ENCODE measurements around the gene CELF1. TPM values are rescaled to one million over a fixed set of nuclear protein-coding genes. Genes with fewer than 3 reads are reported as not detected.

The CELF1 gene
- total and polyA plus RNA-seq, 2 of the 13 experiments (the other 11 are each of a cell fraction or from before 2014, with no cell fraction given): 69.0 to 80.1 TPM

- TF ChIP-seq RERE (CRISPR knock-in tag; IDR thresholded peaks at IDR 0.05; ENCODE audit: low read depth) (no peak), SP1 (IDR thresholded peaks at IDR 0.05) (no peak), SP1 (CRISPR knock-in tag; IDR thresholded peaks at IDR 0.05) (no peak), BHLHE40 (IDR thresholded peaks at IDR 0.05; ENCODE audit: low read length) (peak; percentile 27; the same call in 1 of the 2 replicates), ZGPAT (CRISPR knock-in tag; IDR thresholded peaks at IDR 0.05) (peak; percentile 42; the same call in 1 of the 2 replicates), MED8 (CRISPR knock-in tag; IDR thresholded peaks at IDR 0.05; ENCODE audit: insufficient replicate concordance) (no peak), ZNF138 (CRISPR knock-in tag; IDR thresholded peaks at IDR 0.05; ENCODE audit: low read depth) (peak; percentile 84), TSC22D2 (CRISPR knock-in tag; IDR thresholded peaks at IDR 0.05; ENCODE audit: borderline replicate concordance) (no peak; the same call in 1 of the 2 replicates), RCOR2 (CRISPR knock-in tag; IDR thresholded peaks at IDR 0.05) (no peak), NFIC (IDR thresholded peaks at IDR 0.05; ENCODE audit: low read length) (no peak), ZNF326 (CRISPR knock-in tag; IDR thresholded peaks at IDR 0.05; ENCODE audit: borderline replicate concordance) (no peak), MIER3 (CRISPR knock-in tag; IDR thresholded peaks at IDR 0.05; ENCODE audit: borderline replicate concordance) (no peak)
- TF ChIP-seq, protein P1, sequence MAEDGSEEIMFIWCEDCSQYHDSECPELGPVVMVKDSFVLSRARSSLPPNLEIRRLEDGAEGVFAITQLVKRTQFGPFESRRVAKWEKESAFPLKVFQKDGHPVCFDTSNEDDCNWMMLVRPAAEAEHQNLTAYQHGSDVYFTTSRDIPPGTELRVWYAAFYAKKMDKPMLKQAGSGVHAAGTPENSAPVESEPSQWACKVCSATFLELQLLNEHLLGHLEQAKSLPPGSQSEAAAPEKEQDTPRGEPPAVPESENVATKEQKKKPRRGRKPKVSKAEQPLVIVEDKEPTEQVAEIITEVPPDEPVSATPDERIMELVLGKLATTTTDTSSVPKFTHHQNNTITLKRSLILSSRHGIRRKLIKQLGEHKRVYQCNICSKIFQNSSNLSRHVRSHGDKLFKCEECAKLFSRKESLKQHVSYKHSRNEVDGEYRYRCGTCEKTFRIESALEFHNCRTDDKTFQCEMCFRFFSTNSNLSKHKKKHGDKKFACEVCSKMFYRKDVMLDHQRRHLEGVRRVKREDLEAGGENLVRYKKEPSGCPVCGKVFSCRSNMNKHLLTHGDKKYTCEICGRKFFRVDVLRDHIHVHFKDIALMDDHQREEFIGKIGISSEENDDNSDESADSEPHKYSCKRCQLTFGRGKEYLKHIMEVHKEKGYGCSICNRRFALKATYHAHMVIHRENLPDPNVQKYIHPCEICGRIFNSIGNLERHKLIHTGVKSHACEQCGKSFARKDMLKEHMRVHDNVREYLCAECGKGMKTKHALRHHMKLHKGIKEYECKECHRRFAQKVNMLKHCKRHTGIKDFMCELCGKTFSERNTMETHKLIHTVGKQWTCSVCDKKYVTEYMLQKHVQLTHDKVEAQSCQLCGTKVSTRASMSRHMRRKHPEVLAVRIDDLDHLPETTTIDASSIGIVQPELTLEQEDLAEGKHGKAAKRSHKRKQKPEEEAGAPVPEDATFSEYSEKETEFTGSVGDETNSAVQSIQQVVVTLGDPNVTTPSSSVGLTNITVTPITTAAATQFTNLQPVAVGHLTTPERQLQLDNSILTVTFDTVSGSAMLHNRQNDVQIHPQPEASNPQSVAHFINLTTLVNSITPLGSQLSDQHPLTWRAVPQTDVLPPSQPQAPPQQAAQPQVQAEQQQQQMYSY (CRISPR knock-in tag; IDR thresholded peaks at IDR 0.05): peak; percentile 88
- TF ChIP-seq, protein P2, sequence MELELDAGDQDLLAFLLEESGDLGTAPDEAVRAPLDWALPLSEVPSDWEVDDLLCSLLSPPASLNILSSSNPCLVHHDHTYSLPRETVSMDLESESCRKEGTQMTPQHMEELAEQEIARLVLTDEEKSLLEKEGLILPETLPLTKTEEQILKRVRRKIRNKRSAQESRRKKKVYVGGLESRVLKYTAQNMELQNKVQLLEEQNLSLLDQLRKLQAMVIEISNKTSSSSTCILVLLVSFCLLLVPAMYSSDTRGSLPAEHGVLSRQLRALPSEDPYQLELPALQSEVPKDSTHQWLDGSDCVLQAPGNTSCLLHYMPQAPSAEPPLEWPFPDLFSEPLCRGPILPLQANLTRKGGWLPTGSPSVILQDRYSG (CRISPR knock-in tag; IDR thresholded peaks at IDR 0.05): no peak
These were observed 12.6 kb upstream of the CELF1 start, which contains the start of gene PTPMT1 (continued) for GRCh38 chr11:47565340-47566148.
